HG02973 (cell line): ENCODE results near the gene NPHS2.

Experiments used
- ATAC-seq: cut with Tn5 transposase; IDR thresholded peaks from one replicate; pipeline ENCODE4 v1.9.1; 2021; ENCODE audit warnings: moderate library complexity; ENCODE audit not compliant: unreplicated experiment

The NPHS2 gene

GRCh38 chr1:179575497-179576314 lies at the start of gene NPHS2:
Gene NPHS2, minus strand, starts transcription at chr1:179575948. Its CDS starts 84 bp downstream, at chr1:179575864.
- no peak for ATAC-seq

DNA sequence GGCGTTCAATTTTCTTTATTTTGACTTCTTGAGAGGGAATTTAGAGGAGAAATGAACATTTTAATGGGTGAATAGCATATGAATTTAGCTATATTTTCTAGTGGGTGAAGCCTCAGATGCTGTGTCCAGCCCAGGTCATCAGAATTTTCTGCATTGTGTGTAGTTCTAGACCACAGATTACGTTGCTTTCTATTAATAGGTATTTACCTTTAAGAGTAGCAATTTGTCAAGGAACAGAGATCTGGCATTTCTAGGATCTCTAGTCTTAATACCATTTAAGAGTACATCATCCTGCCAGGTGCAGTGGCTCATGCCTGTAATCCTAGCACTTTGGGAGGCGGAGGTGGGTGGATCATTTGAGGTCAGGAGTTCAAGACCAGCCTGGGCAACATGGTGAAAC lies 36.6 kb upstream of the NPHS2 start:
- ATAC-seq, result no peak

DNA sequence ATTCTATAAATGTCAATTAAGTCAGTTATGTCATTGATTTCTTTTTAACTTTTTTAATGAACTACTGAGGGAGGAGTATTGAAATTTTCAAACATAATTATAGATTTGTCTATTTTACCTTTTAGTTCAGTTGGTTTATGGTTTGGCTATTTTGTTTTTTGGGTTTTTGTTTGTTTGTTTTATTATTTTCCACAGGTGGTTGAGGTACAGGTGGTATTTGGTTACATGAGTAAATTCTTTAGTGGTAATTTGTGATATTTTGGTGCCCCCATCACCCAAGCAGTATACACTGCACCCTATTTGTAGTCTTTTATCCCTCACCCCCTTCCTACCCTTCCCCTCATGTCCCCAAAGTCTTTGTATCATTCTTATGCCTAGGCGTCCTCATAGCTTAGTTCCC lies 25.3 kb upstream of the NPHS2 start:
- no peak for ATAC-seq

DNA sequence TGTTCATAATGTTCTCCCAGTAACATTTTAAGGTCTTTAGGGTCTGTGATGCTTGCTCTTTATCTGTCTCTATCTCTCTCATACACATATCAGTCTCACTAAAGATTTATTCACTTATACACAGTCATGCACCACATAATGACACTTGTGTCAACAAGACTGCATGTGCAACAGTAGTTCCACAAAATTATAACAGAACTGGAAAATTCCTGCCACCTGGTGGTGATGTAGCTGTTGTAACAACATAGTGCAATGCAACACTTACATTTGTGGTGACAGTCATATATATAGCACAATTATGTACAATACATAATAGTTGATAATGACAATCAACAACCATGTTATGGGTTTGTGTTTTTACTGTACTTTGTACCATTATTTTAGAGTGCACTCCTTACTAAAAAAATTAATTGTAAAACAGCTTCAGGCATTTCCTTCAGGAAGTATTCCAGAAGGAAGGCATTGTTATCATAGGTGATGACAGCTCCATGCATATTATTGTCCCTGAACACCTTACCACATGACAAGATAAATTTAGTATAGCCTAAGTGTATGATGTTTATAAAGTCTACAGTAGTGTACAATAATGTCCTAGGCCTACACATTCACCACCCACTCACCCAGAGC lies 24.0 kb upstream of the NPHS2 start:
- ATAC-seq, result no peak

- ATAC-seq, result no peak
Measured at GRCh38 chr1:179598631-179599030, 22.9 kb upstream of the NPHS2 start.

DNA sequence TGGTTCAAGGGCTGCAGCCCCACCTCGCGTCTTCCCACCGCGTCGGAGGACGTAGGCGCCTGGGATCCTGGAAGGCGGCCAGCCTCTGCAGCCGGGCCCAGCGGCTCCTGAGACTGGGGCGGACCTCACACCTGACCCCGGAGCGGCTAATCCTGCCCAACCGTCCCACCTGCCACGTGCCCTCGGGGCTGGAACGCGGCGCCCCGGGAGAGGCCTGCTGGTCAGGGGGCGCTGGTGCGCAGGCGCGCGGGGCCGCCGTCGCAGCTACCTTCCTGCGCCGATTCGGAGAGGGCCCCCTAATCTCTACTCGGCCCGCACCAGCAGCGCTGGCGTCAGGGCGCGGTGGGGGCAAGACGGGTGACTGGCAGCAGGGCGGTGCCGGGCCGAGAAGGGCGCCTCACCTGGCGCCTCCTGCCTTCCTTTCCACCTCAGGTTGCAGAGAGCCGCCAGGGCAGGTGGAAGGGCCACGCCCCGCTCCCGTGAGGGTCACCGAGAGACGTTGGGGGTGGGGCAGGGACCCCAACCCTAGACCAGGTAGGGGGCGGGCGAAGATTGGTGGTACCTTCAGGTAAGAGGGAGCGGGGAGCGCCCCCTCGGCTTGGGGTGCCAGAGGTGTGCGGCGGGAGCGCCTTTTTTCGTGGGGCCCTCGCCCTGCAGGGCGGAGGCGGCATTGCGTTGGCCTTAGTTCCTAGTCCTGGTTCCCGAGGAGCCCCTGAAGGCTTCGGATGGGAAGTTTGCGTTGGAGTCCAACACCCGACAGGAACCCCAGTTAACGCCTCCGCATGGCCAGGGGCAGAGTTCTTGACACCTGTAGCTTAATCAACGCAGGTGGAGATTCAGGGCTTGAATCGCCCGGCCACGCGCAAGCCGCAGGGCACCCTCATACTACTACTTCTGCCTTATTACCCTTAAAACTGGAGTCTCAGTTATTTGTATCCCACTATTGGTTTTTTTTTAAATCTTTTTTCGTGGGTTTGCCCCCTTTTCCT lies 16.1 kb upstream of the NPHS2 start, which contains the start of gene TDRD5:
TDRD5 (plus strand) TSS at position 241 of the 989 bp plus-strand sequence. CDS start 784 bp downstream, outside the sequence.
- no peak for ATAC-seq

- no peak for ATAC-seq
Measured at GRCh38 chr1:179591253-179591591, 15.5 kb upstream of the NPHS2 start.

- ATAC-seq, result no peak
Measured at GRCh38 chr1:179590671-179591070, 14.9 kb upstream of the NPHS2 start.

DNA sequence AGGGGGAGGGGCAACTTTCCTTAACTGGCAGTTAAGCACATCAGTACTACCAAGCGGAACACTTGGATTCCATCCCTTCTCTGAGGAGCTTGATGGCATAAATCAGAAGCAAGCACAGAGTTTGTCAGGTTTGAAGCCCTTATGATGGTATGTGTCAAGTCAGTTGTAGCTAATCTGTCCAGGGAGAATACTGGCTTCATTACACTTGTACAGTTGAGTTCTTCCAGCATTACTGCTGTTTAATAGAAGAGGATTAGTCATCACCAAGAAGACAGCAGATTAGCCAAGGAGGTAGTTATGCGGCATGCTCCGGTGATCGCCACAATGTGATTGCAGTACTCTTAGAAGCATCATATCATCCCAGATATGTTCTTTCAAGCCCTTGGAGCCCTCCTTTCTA lies 13.8 kb upstream of the NPHS2 start:
- no peak for ATAC-seq

- ATAC-seq, result no peak
Measured at GRCh38 chr1:179588425-179589024, 12.8 kb upstream of the NPHS2 start.

DNA sequence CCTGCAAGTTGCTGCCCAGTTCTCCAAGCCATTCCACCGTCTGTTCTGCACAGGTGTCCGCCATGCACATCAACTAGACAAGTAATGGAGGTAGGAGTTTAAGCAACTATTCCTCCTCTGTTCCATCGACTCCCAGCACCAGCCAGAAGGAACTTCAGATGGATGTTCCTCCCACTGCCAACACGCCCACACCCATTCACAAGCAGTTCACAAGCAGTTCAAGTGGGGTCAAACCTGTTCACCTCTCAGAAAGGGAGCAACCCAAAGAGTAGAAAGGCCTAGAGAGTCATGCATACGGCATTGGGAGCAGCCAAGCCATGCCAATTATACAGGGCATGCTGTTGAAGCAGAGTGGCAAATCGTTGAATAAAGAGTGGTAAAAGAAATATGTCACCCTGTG lies 11.6 kb upstream of the NPHS2 start:
- no peak for ATAC-seq

GRCh38 chr1:179586107-179586823 lies 10.5 kb upstream of the NPHS2 start:
- ATAC-seq, result no peak

- no peak for ATAC-seq
Measured at GRCh38 chr1:179583771-179584320, 8.1 kb upstream of the NPHS2 start.

DNA sequence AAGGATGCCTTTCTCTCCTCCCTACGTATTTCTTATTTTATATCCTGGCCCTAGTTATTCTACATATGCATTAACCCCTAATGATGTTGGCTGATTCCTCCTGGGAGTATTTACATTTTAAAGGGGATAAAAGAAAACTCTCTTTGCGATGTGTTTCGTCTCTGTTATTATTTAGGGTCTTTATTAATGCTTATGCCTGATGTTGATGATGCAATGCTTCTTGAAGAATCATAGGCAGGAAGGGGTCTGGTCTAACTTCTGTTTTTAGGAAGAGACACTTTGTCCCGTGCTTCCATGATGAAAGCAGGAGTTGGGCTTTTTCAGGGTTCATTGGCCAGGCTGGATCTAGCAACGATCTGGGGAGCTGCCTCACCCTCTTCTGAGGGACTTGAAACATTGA lies 761 bp upstream of the NPHS2 start:
- ATAC-seq, result no peak

DNA sequence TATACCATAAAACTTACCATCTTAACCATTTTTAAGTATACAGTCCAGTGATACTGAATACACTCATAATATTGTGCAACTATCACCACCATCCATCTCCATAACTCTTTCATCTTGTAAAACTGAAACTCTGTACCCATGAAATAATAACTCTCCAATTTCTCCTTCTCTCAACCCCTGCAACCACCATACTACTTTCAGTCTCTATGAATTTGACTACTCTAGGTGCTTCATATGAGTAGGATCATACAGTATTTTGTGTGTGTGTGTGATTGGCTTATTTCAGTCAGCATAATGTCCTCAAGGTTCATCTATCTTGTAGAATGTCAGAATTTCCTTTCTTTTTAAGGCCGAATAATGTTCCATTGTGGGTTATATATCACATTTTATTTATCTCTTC lies 17.7 kb downstream of the NPHS2 start:
- ATAC-seq, result no peak

- ATAC-seq, result no peak
Measured at GRCh38 chr1:179554427-179554826, 21.3 kb downstream of the NPHS2 start.

- ATAC-seq, result no peak
Measured at GRCh38 chr1:179550746-179551682, 24.7 kb downstream of the NPHS2 start.

- no peak for ATAC-seq
Measured at GRCh38 chr1:179549368-179549700, 26.4 kb downstream of the NPHS2 start.
